HG03280 (cell line): ENCODE measurements around the gene ZNF74.
"Not testable (repeated sequence)": the region's sequence is repeated elsewhere in the genome, so short reads cannot be mapped to it uniquely, and the experiment has no call there.

Experiments
- ATAC-seq: cut with Tn5 transposase; IDR thresholded peaks from one replicate; pipeline ENCODE4 v1.9.1; 2021; ENCODE audit warnings: mild to moderate bottlenecking, moderate library complexity; ENCODE audit not compliant: unreplicated experiment

ZNF74 gene

DNA sequence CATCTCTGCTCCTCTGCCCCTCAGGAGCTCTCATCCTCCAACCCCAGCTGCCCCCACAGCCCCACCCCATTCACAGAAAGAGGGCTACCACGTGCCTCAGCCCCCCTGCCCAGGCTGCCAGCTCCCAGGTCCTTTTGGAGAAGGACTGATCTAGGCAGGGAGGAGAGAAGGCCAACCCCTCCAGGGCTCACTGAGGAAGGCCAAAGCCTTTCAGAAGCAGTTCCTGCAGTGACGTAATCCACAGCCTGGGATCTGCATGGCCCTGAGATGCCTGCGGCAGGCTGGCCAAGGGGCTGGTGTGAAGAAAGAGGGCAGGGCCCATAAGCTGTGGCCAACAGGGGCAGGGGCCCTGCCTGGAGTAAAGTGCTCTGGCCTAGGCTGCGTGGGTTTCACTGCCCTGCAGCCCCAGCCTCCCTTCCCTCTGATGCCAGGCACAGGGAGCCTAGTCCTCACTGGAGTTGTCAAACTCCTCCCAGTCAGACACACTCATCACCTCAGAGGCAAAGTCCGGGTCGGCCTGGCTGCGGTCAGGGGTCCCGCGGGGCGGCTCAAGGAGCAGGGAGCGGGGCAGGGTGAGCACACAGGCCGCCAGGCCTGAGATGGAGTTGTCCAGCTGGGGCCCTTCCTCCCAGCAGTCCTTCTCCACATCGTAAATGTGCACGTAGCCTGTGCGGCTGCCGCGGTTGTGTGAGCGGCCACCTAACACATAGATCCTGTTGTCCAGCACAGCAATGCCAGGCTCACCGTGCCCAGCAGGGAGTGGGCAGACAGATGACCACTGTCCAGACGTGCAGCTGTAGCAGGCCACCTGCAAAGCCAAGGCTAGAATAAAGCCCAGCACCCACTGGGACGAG is 47.9 kb downstream of the ZNF74 start:
- ATAC-seq, result no peak

DNA sequence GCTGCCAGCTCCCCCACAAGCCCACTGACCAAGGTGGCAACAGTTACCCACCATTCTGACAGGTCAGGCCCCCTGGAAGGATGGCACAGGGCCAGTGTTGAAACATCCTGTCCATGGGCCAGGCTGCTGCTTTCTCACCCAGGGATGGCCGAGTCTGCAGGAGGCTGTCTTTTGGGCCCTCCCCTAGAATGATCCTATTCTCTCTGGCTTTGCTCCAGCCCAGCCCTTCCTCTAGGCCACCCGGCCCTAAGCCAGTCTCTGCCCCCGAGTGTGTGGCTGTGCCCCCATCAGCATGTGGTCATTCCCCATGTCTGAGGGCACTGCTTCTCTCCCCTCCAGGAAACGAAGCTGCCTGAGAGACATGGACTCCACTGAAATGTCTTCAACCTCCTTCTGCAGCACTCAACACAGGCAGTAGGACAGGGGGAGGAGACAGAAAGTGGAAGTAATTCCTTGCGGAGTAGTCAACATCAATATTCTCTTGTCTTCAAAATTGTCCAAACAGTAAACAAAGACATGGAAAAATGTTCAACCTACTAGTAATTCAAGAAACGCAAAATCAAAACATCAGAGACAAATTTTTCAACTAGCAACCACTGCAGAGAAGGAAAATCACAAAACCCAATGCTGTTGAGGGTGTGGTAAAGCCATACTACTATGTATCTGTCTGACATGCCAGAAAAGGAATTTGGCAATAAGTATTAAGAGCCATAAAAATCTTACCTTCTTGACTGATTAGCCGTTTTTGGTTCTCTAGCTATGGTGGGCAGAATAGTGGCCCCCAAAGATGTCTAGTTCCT is 48.7 kb downstream of the ZNF74 start:
- no peak for ATAC-seq

- ATAC-seq, result no peak
Measured at GRCh38 chr22:20444325-20444724, 50.4 kb downstream of the ZNF74 start.

- no peak for ATAC-seq
Measured at GRCh38 chr22:20446383-20446970, 52.5 kb downstream of the ZNF74 start.

DNA sequence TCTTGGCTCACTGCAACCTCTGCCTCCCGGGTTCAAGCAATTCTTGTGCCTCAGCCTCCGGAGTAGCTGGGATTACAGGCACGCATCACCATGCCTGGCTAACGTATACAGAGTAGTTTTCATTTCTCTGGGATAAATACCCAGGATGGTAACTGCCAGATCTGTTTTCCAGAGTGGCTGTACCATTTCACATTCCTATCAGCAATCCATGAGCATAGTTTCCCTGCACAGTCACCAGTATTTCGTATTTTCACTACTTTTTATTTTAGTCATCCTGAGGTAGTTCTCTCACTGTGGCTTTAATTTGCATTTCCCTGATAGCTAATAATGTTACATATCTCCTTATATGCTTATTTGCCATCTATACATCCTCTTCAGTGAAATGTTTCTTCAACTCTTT is 54.7 kb downstream of the ZNF74 start:
- no peak for ATAC-seq

DNA sequence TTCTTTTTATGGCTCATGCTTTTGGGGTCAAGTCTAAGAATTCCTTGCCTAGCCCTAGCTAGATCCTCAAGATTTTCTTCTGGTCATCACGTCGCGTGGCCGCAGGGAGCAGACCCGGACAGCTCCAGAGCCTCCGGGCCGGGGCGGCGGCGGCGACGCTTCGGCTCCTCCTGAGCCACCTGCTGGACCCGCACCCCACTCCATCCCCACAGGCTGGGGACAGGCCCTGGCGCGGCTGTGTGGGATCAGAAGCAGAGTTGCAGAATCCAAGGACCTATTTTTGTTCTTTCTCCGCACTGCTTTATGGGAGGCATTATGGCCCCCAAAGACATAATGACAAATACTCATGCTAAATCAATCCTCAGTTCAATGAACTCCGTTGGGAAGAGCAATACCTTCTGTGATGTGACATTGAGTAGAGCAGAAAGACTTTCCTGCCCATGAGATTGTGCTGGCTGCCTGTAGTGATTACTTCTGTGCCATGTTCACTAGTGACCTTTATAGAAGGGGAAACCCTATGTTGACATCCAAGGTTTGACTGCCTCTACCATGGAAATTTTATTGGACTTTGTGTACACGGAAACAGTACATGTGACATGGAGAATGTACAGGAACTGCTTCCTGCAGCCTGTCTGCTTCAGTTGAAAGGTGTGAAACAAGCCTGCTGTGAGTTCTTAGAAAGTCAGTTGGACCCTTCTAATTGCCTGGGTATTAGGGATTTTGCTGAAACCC is 56.0 kb downstream of the ZNF74 start:
- ATAC-seq, result no peak

DNA sequence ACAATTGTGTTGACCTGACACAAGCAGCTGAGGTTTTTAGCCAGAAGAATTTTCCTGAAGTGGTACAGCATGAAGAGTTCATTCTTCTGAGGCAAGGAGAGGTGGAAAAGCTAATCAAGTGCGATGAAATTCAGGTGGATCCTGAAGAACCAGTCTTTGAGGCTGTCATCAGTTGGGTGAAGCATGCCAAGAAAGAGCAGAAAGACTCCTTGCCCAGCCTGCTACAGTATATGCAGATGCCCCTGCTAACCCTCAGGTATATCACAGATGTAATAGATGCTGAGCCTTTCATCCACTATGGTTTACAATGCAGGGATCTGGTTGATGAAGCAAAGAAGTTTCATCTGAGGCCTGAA is 56.6 kb downstream of the ZNF74 start:
- ATAC-seq, result no peak

DNA sequence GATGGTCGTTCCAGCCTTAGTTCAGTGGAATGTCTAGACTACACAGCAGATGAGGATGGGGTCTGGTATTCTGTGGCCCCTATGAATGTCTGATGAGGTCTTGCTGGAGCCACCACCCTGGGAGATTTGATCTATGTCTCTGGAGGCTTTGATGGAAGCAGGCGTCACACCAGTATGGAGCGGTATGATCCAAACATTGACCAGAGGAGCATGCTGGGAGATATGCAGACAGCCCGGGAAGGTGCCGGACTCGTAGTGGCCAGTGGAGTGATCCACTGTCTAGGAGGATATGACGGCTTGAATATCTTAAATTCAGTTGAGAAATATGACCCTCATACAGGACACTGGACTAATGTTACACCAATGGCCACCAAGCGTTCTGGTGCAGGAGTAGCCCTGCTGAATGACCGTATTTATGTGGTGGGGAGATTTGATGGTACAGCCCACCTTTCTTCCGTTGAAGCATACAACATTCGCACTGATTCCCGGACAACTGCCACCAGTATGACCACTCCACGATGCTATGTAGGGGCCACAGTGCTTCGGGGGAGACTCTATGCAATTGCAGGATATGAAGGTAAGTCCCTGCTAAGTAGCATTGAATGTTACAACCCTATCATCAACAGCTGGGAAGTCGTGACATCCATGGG is 57.3 kb downstream of the ZNF74 start:
- not testable (repeated sequence) for ATAC-seq

GRCh38 chr22:20451920-20452319 is 58.0 kb downstream of the ZNF74 start:
- ATAC-seq, result no peak

GRCh38 chr22:20453222-20453621 is 59.3 kb downstream of the ZNF74 start:
- ATAC-seq, result no peak

- no peak for ATAC-seq
Measured at GRCh38 chr22:20455709-20456063, 61.7 kb downstream of the ZNF74 start.

DNA sequence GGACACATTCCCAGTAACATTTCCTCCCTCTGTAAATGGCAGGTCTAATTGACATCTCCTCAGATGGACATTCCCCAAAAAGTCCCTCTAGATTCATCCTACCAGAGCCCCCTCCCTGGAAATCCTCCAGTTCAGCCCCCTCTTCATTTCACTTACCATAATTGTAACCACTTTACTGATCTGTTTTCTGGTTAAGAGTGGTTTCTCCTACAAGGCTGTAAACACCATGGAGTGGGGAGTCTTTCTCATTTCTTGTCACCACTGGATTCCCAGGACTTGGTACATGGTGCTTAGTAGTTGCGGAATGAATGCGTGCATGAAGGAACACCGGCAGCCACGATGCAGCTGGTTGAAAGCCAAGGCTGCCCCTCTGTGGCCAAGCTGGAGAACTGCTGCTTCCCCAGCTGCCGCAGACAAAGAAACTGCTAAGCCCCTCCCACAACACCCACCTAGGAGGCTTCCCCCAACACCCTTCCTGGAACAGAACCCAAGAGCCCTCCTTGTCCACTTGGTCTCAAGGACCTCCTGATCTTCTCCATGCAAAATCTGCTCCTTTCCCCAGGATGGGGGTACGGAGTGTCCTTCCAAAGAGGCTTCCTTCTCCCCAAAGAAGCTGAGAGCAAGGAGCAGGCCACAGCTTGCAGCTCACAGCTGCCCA is 62.2 kb downstream of the ZNF74 start:
- no peak for ATAC-seq

DNA sequence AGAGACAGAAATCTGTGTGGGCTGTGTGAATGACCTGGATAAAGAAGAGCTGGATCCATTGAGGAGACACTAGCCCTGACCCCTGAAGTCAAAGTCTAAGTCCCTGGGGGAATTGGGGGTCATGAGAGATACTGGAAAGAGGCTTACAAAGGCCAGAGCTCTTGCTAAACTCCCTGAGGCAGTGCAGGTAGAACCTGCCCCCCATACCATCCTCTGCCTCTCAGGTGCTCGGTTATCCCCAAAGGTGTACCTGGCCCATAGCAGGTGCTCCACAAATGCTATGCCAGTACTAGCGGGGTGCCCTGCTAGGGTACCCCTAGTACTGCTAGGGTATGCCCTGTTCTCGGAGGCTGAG is 62.7 kb downstream of the ZNF74 start:
- no peak for ATAC-seq

GRCh38 chr22:20457506-20458240 is 63.7 kb downstream of the ZNF74 start:
- no peak for ATAC-seq
